22Rv1 (cell line): ENCODE measurements around the gene ADGRA3.

Experiments
- CTCF ChIP-seq: fragments of 450-650 bp; IDR thresholded peaks from 2 replicates; pipeline ENCODE4 v1.5.1; 2017; ENCODE audit warnings: mild to moderate bottlenecking
- ZFX ChIP-seq: fragments of 450-650 bp; IDR thresholded peaks from 2 replicates; pipeline ENCODE4 v1.6.1; 2017; ENCODE audit warnings: antibody characterized with exemption, borderline replicate concordance

- no peak for TF ChIP-seq CTCF
- TF ChIP-seq ZFX = no peak
These were observed 49.3 kb downstream of the ADGRA3 start for GRCh38 chr4:22466581-22466980.
